Muscle of leg (tissue), 11 donors: Measurements from ENCODE around the gene SF3A1. TPM values are rescaled to one million over a fixed set of nuclear protein-coding genes. Genes with fewer than 3 reads are reported as not detected.
"Not testable (repeated sequence)": the region's sequence is repeated elsewhere in the genome, so short reads cannot be mapped to it uniquely, and the experiment has no call there.

Experiments used
- DNase-seq: peaks from one replicate; pipeline ENCODE4 v3.0.0; 2013
- H3K27ac ChIP-seq: one replicate; pipeline ENCODE4 v1.5.1; 2013; ENCODE audit warnings: mild to moderate bottlenecking, low read length, control low read depth
- H3K27me3 ChIP-seq: one replicate; pipeline ENCODE4 v1.6.1; 2013; ENCODE audit warnings: low read length; ENCODE audit not compliant: control insufficient read depth, insufficient read depth
- H3K36me3 ChIP-seq: one replicate; pipeline ENCODE4 v1.6.1; 2013; ENCODE audit warnings: low read length; ENCODE audit not compliant: control insufficient read depth, insufficient read depth
- H3K4me1 ChIP-seq: one replicate; pipeline ENCODE4 v1.6.1; 2013; ENCODE audit warnings: low read length; ENCODE audit not compliant: control insufficient read depth, insufficient read depth
- H3K4me3 ChIP-seq: one replicate; pipeline ENCODE4 v1.5.1; 2013; ENCODE audit warnings: low read length, control low read depth
- H3K9me3 ChIP-seq: replicated peaks from 2 replicates; pipeline ENCODE4 v1.6.1; 2013; ENCODE audit warnings: low read depth, low read length; ENCODE audit not compliant: control insufficient read depth
- WGBS: methylation state at CpG from one replicate; pipeline ENCODE4 v1.1.5; 2013; ENCODE audit warnings: missing lambda C conversion rate; ENCODE audit not compliant: insufficient coverage; 5-methylcytosine and 5-hydroxymethylcytosine counted together
- polyA plus RNA-seq, 8 donors: library from polyadenylated mRNA; unstranded; fragments of 120-200 nt; gene quantifications; one replicate each; pipeline versions ENCODE4 v1.2.1 to v1.2.3, GENCODE V29; 2013; ENCODE audit warnings: inconsistent platforms in 1 of 8, low replicate concordance in 1 of 8; ENCODE audit not compliant: insufficient read length in 8 of 8, insufficient read depth in 1 of 8
- total RNA-seq: library from RNA; stranded (reverse); fragments of 120-200 nt; gene quantifications from one replicate; pipeline ENCODE4 v1.2.4, GENCODE V29; 2013

Gene SF3A1
- total and polyA plus RNA-seq, 9 donors: 23.8 to 110 (median 78.0) TPM

DNA sequence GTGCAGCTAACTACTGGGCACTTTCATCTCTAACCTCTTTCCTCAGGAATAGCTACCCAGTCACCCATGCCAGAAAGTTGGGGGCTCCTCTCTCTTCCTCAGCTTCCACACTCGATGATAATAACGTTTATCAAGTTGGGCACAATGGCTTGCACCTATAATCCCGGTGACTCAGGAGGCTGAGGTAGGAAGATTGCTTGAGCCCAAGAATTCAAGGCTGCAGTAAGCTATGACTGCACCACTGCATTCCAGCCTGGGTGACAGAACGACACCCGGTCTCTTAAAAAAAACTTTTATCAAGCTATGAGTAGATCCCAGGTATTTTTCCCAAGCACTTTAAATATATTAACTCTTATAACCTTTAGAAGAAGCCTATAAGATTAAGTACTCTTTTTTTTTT, 2.0 kb downstream of the SF3A1 start:
- H3K4me3 ChIP-seq: no peak overlapping the region
- H3K27me3 ChIP-seq: peaks cover 8% of the 10 kb centered on the region
- H3K36me3 ChIP-seq: peaks cover 39% of the 10 kb centered on the region
- no peaks in the 10 kb centered on the region for H3K9me3 ChIP-seq
- H3K27ac ChIP-seq: no peak overlapping the region
- DNase-seq: no peak
- 90% methylated on average over 3 of the region's 5 CpGs for WGBS
- H3K4me1 ChIP-seq: peaks cover 19% of the 10 kb centered on the region

DNA sequence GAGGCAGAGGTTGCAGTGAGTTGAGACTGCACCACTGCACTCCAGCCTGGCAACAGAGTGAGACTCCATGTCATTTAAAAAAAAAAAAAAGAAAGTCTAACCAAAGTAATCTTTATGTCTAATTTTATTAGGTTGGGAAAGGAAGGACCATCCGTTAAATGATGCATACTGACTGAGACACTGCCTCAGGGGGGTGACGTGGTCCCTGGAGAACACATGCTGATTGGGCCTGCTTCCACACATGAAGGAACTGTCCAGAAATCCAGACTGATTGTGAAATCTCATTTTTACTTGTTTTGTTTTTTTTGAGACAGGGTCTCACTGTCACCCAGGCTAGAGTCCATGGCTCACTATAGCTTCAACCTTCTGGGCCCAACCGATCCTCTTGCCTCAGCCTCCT, 5.5 kb downstream of the SF3A1 start:
- Histone ChIP-seq H3K4me1 (peaks cover 15% of the 10 kb centered on the region), H3K4me3 (no peak overlapping the region), H3K27me3 (no peaks in the 10 kb centered on the region), H3K36me3 (peaks cover 64% of the 10 kb centered on the region), H3K9me3 (no peaks in the 10 kb centered on the region), H3K27ac (no peak overlapping the region)
- 93% methylated on average over 3 of the region's 3 CpGs for WGBS
- DNase-seq: no peak

DNA sequence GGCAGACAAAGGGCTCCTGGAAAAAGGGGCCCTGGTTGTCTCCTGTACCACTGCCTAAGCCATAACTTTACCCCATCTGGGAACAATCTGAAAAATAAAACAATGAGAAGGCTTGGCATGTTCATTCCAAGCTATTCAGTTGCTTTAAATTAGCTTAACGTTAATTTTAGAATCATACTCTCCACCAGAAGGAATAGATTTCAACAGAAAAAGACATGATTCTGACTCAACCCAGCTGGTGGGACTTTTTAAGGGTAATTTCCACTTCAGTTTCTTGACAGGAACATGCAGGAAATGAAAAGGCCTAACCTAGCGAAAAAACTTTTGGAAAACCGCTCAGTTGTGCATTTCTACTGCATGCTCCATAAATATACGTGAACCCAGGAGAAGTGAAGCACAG, 7.9 kb downstream of the SF3A1 start:
- H3K36me3 ChIP-seq: peaks cover 81% of the 10 kb centered on the region
- DNase-seq: no peak
- 84% methylated on average over 3 of the region's 4 CpGs for WGBS
- no peaks in the 10 kb centered on the region for H3K4me1 ChIP-seq
- no peaks in the 10 kb centered on the region for H3K27me3 ChIP-seq
- H3K27ac ChIP-seq: no peak overlapping the region
- no peaks in the 10 kb centered on the region for H3K9me3 ChIP-seq
- H3K4me3 ChIP-seq: no peak overlapping the region

GRCh38 chr22:30348404-30348803, 8.3 kb downstream of the SF3A1 start:
- Histone ChIP-seq H3K9me3 (no peaks in the 10 kb centered on the region), H3K4me3 (no peak overlapping the region), H3K27me3 (no peaks in the 10 kb centered on the region), H3K4me1 (no peaks in the 10 kb centered on the region), H3K36me3 (peaks cover 84% of the 10 kb centered on the region), H3K27ac (no peak overlapping the region)
- no peak for DNase-seq
- 76% methylated on average over 3 of the region's 4 CpGs for WGBS

DNA sequence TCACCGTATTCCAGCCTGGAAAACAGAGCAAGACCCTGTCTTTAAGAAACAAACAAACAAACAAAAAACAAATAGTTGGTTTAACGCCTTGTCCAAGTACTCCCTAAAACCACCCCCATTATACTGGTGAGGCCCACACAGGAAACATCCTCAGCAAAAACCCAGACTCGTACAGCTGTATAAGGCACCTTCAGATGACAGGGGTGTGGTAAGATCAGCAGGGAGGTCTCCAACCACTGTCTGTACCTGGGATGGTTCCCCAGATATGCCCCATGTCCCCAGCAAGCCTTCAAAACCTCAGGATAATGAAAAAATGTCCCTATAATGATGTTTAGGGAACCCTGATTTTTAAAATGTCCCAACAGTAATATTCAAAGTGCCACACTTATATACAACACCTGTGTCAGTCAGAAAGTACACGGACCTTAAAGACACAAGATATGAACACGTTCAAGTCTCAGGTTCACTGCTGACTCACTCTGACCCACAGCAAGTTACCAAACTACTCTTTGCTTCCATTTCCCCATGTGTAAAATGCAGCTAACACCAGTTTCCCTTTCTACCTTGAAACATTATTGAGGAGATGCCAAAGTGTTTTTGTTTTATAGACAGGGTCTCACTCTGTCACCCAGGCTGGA, 9.3 kb downstream of the SF3A1 start:
- Histone ChIP-seq H3K27me3 (no peaks in the 10 kb centered on the region), H3K36me3 (peaks cover 86% of the 10 kb centered on the region), H3K4me1 (peaks cover under 1% of the 10 kb centered on the region), H3K9me3 (no peaks in the 10 kb centered on the region), H3K27ac (no peak overlapping the region), H3K4me3 (no peak overlapping the region)
- 100% methylated on average over 1 of the region's 5 CpGs for WGBS
- no peak for DNase-seq

DNA sequence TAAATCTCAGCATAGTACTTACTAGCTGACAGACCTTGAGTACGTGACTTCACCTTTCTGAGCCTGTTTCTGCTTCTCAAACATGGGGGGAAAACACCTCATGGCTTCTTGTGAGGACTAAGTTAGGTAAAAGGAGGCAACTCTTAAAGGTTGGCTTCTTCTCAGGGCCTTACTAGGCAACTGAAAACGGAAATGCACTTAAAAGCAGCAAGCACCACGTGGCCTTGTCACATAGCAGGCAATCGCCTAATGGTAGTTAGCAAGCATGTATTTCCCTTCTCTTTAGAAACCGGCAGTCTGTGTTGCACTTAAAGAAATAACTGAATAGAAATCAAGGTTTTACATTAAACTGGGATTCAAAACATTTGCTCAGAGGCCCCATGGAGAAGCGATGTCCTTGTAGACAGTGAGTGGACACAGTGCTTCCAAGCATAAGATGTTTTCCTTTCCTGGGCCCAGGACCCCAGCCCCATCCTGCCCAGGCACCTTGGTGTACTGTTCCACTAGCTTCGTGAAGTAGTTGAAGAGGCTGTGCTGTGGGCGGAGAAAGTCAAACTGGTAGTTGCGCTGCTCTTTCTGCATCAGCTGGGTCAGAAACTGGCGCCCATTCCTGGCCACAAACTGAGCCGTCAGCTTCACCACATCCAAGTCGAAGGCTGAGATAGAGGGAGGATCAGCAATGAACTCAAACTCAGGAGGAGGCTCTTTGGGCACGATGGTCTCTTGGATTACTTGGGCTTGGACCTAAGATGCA, 12.1 kb downstream of the SF3A1 start:
- Histone ChIP-seq H3K4me1 (peaks cover 24% of the 10 kb centered on the region), H3K4me3 (no peak overlapping the region), H3K27me3 (no peaks in the 10 kb centered on the region), H3K9me3 (no peaks in the 10 kb centered on the region), H3K36me3 (peaks cover 89% of the 10 kb centered on the region), H3K27ac (no peak overlapping the region)
- no peak for DNase-seq
- WGBS: 92% methylated on average over 12 of the region's 13 CpGs

GRCh38 chr22:30340911-30341685, 15.6 kb downstream of the SF3A1 start:
- Histone ChIP-seq H3K36me3 (peaks cover 96% of the 10 kb centered on the region), H3K4me1 (peaks cover 32% of the 10 kb centered on the region), H3K27me3 (no peaks in the 10 kb centered on the region), H3K4me3 (no peak overlapping the region), H3K27ac (peak overlapping the region; percentile 82), H3K9me3 (no peaks in the 10 kb centered on the region)
- 69% methylated on average over 12 of the region's 16 CpGs for WGBS
- peak; percentile 86 for DNase-seq

DNA sequence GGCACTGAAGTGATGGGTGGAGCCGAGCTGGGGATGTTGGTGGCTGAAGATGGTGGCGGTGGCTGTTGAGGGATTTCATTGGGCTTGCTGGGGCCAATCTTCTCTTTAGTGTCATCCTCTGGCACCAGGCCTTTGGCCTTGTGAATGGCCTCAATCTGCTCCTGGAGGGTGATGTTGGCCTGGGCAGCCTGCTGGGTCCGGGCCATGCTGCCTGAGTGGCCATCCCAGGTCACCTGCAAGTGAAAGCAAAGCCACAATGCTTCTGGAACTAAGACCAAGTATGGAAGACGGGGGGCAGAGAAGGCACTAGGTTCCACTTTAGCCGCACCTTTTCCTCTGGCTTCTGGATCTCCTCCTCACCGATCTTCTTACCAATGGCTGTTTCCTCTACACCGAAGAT, 17.9 kb downstream of the SF3A1 start:
- Histone ChIP-seq H3K9me3 (no peaks in the 10 kb centered on the region), H3K27ac (no peak overlapping the region), H3K27me3 (no peaks in the 10 kb centered on the region), H3K4me1 (peaks cover 32% of the 10 kb centered on the region), H3K4me3 (no peak overlapping the region), H3K36me3 (peaks cover 96% of the 10 kb centered on the region)
- DNase-seq: no peak
- 95% methylated on average over 5 of the region's 7 CpGs for WGBS

DNA sequence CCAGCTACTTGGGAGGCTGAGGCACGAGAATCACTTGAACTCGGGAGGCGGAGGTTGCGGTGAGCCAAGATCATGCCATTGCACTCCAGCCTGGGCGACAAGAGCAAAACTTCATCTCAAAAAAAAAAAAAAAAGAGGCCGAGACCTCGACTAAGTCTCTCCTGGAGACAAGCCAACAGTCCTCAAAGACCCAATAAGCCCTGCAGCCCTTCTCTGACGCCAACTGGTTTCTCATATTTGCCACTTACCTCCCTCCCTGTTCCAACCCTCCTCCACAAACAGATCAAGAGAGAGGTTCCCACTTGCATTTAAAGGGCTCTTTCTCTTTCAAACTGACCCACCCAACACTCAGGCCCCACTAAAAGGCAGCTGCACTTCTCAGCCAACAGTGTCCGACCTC, 18.4 kb downstream of the SF3A1 start:
- H3K4me1 ChIP-seq: peaks cover 32% of the 10 kb centered on the region
- H3K4me3 ChIP-seq, H3K27me3 ChIP-seq, H3K27ac ChIP-seq, H3K9me3 ChIP-seq: not testable (repeated sequence)
- peak; percentile 30 for DNase-seq
- H3K36me3 ChIP-seq: peaks cover 94% of the 10 kb centered on the region
- 80% methylated on average over 3 of the region's 9 CpGs for WGBS

DNA sequence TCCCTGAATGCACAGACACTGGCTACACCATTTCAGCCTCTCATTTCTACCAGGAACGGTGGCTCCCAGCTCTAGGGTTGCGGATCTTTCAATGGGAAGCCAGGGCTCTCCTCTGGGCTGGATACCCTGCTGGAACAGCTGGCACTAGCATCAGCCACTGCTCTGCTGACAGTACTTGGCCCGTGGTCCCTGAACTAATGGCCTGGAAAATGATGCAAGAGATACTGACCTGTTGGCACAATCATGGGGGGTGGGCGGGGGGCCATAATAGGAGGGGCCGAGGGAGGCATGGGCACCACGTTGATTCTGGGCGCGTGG, 19.3 kb downstream of the SF3A1 start:
- Histone ChIP-seq H3K36me3 (peaks cover 95% of the 10 kb centered on the region), H3K4me3 (no peak overlapping the region), H3K4me1 (peaks cover 32% of the 10 kb centered on the region), H3K9me3 (no peaks in the 10 kb centered on the region), H3K27ac (no peak overlapping the region), H3K27me3 (no peaks in the 10 kb centered on the region)
- 95% methylated on average over 8 of the region's 8 CpGs for WGBS
- peak; percentile 27 for DNase-seq
